ENCODE measurements around the gene QSER1. TPM values are rescaled to one million over a fixed set of nuclear protein-coding genes. Genes with fewer than 3 reads are reported as not detected.

QSER1 gene
- total and polyA plus RNA-seq, 9 of the 15 experiments (the other 6 are each of a cell fraction or from before 2014, with no cell fraction given), result 5.8 to 33.6 (median 22.3) TPM

DNA sequence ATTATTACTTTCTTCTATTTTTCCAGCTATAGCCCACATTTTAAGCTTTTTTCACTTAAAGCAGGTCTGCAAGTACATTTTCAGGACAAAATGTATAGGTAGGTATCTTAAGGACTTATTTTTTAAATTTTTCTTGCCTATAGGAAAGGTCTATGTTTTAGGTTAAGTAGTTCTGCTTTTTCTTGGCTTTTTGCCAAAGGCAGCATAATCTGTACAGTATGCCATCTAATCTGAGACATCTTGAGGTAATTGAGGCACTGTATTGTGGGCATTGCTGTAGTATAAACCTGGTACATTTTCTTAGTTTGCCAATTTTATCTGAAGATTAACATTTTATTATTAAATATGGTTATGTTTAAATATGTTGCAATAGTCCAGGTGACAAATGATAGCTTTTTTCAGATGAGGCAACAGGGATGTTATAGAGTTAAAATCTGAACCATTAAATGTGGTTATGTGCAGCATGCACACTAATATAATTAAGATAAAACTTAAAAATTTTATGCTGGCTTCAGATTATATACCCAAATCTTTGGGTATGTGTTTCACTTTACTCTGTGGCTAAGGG lies 42.9 kb downstream of the QSER1 start (continued):
- TF ChIP-seq, protein P1, sequence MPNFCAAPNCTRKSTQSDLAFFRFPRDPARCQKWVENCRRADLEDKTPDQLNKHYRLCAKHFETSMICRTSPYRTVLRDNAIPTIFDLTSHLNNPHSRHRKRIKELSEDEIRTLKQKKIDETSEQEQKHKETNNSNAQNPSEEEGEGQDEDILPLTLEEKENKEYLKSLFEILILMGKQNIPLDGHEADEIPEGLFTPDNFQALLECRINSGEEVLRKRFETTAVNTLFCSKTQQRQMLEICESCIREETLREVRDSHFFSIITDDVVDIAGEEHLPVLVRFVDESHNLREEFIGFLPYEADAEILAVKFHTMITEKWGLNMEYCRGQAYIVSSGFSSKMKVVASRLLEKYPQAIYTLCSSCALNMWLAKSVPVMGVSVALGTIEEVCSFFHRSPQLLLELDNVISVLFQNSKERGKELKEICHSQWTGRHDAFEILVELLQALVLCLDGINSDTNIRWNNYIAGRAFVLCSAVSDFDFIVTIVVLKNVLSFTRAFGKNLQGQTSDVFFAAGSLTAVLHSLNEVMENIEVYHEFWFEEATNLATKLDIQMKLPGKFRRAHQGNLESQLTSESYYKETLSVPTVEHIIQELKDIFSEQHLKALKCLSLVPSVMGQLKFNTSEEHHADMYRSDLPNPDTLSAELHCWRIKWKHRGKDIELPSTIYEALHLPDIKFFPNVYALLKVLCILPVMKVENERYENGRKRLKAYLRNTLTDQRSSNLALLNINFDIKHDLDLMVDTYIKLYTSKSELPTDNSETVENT (CRISPR knock-in tag; IDR thresholded peaks at IDR 0.05), result no peak
- TF ChIP-seq PCBP2 (IDR thresholded peaks at IDR 0.05; ENCODE audit: low read depth, low read length, poor library complexity, severe bottlenecking) (no peak), JUND (IDR thresholded peaks at IDR 0.05; ENCODE audit: borderline replicate concordance, low read depth, low read length) (no peak), JUND (tag; IDR thresholded peaks at IDR 0.05; ENCODE audit: borderline replicate concordance, low read depth, low read length) (no peak), ETV6 (IDR thresholded peaks at IDR 0.05; ENCODE audit: borderline replicate concordance in 1 of 2, low read depth in 2 of 2, low read length in 1 of 2) (no peak), ETV6 (CRISPR knock-in tag; IDR thresholded peaks at IDR 0.05; ENCODE audit: borderline replicate concordance) (no peak), ZFPM2 (CRISPR knock-in tag; IDR thresholded peaks at IDR 0.05) (no peak), CBFA2T2 (conservative IDR thresholded peaks at IDR 0.05) (no peak), NFIX (CRISPR knock-in tag; IDR thresholded peaks at IDR 0.05; ENCODE audit: low read depth) (peak; percentile 87), ZNF224 (CRISPR knock-in tag; IDR thresholded peaks at IDR 0.05) (no peak)
- TF ChIP-seq, protein P2, sequence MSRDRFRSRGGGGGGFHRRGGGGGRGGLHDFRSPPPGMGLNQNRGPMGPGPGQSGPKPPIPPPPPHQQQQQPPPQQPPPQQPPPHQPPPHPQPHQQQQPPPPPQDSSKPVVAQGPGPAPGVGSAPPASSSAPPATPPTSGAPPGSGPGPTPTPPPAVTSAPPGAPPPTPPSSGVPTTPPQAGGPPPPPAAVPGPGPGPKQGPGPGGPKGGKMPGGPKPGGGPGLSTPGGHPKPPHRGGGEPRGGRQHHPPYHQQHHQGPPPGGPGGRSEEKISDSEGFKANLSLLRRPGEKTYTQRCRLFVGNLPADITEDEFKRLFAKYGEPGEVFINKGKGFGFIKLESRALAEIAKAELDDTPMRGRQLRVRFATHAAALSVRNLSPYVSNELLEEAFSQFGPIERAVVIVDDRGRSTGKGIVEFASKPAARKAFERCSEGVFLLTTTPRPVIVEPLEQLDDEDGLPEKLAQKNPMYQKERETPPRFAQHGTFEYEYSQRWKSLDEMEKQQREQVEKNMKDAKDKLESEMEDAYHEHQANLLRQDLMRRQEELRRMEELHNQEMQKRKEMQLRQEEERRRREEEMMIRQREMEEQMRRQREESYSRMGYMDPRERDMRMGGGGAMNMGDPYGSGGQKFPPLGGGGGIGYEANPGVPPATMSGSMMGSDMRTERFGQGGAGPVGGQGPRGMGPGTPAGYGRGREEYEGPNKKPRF (IDR thresholded peaks at IDR 0.05; ENCODE audit: low read depth, low read length), result no peak
